Fibroblast of skin of left biceps (primary cell): Measurements from ENCODE around the gene SEMA3C.

ENCODE experiments used
- DNase-seq, 2 experiments: peaks; one replicate each; pipeline ENCODE4 v3.0.0-alpha.2; 2013; ENCODE audit warnings: low read depth in 2 of 2

SEMA3C gene

GRCh38 chr7:80885757-80886156 lies 33.1 kb downstream of the SEMA3C start:
- DNase-seq, result no peak

- no peak for DNase-seq
Observed at GRCh38 chr7:80884511-80885195, 34.2 kb downstream of the SEMA3C start.

- DNase-seq, result peak; percentile 96 to 97
Observed at GRCh38 chr7:80883154-80884025, 35.5 kb downstream of the SEMA3C start.

GRCh38 chr7:80882213-80882801 lies 36.5 kb downstream of the SEMA3C start:
- DNase-seq, result no peak

GRCh38 chr7:80881351-80881900 lies 37.4 kb downstream of the SEMA3C start:
- no peak for DNase-seq

- DNase-seq, result no peak
Observed at GRCh38 chr7:80879849-80880248, 39.0 kb downstream of the SEMA3C start.

DNA sequence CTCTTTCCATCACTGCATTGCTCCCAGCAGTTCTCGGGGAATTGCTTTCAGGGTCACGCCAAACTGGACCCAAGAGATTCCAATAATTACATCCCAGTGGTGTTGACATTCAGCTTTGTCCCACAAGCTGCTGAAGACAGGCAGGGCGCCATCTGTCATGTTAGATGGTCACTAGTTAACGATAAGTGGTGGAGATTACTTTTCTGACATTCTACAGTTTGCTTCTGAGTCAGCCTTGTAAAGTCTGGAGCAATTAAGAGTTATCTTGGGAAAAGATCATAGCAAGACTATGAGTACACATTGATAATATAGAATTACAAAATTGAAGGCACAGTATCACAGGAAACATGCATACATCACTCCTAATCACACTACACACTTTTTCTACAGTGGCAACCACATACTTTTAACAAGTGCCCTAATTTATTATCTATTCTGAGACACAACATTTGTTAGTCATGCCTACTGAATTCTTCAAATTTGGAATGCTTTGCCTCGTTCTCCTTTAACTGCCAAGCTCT lies 41.9 kb downstream of the SEMA3C start:
- peak; percentile 42 to 54 for DNase-seq

DNA sequence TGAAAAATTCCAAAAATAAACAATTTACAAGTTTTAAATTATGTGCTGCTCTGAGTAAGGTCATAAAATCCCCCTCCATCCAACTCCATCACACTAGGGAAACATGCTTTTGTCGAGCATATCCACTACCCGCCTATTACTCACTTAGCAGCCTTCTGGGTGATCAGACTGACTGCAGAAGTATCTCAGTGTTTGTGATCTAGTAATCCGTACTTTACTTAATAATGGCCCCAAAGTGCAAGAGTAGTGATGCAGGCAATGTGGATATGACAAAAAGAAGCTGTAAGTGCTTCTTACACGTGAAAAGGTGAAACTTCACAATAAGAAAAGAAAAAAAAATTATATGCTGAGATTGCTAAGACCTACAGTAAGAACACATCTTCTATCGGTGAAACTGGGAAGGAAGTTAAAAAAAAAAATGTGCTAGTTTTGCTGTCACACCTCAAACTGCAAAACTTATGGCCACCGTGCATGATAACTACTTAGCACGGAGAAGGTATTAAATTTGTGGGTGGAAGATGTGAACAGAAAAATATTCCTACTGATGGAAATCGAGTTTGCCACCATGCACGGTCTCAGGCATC lies 43.2 kb downstream of the SEMA3C start:
- DNase-seq, result no peak

DNA sequence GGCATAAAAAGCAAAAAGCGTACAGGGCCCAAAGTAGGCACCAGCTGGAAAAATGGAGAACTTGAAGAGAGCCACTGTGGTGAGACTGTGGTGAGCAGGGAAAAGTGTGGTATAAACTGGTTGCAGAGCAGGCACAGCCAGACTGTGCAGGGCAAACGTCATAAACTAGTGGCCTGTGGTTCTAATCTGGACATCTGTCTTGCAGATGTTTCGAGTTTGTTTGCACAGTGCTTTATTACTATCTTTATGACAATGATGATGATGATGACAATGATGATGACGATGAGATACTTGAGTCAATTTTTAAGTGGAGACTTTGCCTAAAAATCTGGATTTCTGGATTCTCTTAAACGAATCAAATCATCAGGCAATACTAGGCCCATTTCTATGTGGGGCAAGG lies 45.7 kb downstream of the SEMA3C start:
- no peak for DNase-seq

DNA sequence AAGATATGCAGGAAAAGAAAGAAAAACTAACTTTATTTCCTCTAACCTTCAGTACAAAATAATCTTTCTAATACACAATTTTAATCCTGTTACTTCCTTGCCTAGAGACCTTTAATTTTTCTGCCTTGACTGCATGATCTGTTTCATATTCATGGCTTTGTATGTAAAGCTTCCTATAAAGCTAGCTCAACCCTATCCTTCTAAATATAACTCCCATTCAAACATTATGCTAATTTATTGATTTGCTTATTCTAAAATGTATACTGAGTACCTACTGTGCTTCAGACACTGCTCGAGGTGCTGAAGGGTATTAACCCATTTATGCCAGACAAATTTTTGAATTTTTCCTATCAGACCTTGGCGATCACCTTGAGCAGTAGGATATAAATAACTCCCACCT lies 47.6 kb downstream of the SEMA3C start:
- no peak for DNase-seq

DNA sequence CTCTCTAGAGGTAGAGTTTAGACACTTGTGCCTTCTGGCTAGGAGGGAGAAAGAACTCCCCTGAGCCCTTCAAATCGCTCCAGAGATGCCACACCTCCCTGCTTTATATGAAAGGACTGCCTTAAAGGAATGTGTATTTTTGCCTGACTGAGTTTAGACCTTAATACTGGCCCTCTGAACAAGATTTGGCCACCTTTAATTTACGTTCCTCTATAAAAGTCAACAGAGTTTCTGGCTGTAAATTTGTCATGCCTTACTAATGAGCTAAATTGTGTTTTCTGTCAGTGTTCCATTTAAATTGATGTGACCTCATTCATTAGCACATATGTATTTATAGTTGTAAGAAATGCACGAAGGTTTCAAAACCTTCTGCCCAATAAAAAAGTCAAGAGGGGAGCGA lies 48.0 kb downstream of the SEMA3C start:
- no peak for DNase-seq

DNA sequence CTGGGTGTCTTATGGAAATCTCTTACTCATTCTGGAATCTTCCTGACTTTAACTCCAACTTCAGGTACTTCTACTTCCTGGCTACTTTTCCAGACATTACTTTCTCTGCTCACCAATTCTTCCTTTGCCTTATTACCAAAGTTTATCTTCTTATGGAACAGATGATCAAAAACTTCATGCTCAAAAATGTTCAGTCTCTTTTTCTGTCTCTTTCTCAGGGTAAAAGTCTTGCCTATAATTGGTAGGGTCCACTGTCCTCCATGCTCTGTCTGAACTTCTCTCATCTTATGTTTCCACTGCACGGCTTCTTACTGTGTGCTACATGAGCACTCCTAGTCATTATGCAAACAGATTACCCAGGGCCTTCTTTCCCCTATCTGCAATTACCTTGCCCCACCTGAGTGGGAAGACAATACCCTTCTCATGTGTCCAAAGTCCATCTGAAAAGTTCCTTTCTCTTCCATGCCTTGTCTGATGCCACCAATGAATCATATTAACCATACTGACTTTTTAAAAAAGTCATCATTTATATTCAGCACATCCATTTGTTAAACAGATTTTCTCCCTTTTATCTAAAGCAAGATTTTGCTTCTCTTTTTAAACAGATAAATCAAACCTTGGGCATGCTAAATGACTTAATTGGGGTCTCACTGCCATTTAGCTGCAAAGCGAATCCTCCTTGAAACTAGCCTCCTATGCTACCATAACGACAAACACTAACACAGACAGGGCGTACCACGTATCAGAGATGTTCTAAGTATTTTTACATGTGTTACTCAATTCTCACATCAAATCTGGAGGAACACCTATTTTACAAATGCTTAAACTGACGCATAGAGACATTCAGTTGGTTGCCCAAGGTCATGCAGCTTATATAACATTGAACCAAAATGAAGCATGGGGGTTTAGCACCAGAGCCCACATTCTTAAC lies 48.8 kb downstream of the SEMA3C start:
- no peak for DNase-seq

GRCh38 chr7:80869106-80869784 lies 49.6 kb downstream of the SEMA3C start:
- no peak for DNase-seq

- DNase-seq, result no peak
Observed at GRCh38 chr7:80868566-80868965, 50.3 kb downstream of the SEMA3C start.

DNA sequence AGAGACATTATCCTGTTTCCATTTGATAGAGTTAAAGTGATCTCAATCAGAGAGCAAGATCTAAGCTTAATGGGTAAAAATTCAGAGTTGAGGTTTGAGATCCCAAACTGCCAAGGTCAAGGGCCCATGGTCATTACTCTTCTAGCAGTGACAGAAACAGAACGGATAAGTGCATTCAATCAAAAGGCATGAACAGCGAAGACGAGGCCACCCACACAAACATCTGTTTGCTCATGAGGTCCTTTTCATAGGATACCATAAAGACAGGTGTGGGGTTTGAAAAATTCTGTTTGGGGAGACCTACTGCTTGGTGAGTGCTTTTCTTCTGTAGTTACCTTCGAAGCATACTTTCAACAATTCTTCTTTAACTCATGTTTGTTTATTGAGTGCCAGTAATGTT lies 58.3 kb downstream of the SEMA3C start:
- DNase-seq, result no peak

- no peak for DNase-seq
Observed at GRCh38 chr7:80859272-80859970, 59.4 kb downstream of the SEMA3C start.

GRCh38 chr7:80858141-80858903 lies 60.5 kb downstream of the SEMA3C start:
- DNase-seq, result no peak

DNA sequence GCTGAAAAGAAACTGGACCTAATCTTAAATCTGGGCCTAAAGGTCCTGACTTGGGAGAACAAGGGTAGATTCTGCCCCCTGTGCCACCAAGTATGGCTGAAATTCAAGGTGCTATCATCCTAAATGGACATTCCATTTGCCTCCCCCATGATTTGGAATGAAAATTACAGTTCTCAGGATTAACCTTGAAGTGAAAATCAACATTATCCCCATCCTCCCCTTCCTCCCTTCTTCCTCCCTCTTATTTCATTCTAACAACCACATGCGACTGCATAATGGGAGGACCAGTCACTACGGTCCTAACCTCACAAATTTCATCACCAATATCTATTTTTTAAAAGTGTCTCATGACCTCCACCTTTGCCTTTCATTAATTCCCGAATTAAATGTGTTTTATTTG lies 62.1 kb downstream of the SEMA3C start:
- no peak for DNase-seq
